SJCRH30 (cell line): ENCODE data around the gene ZNF675. TPM values are rescaled to one million over a fixed set of nuclear protein-coding genes. Genes with fewer than 3 reads are reported as not detected.
"Not testable (repeated sequence)": the region's sequence is repeated elsewhere in the genome, so short reads cannot be mapped to it uniquely, and the experiment has no call there.

Experiments
- DNase-seq, 2 experiments: peaks; one replicate each; pipeline ENCODE4 v3.0.0-alpha.2; 2015 to 2020
- H3K27ac ChIP-seq: fragments of 250-450 bp; sonication (Bioruptor Pico); 2 replicates; pipeline ENCODE4 v1.5.1; 2020; ENCODE audit warnings: mild to moderate bottlenecking, moderate library complexity
- H3K27me3 ChIP-seq: fragments of 250-450 bp; sonication (Bioruptor Pico); 2 replicates; pipeline ENCODE4 v1.5.1; 2020; ENCODE audit warnings: mild to moderate bottlenecking, moderate library complexity
- H3K36me3 ChIP-seq: fragments of 250-450 bp; sonication (Bioruptor Pico); 2 replicates; pipeline ENCODE4 v1.5.1; 2020; ENCODE audit warnings: mild to moderate bottlenecking, moderate library complexity
- H3K4me1 ChIP-seq: fragments of 250-450 bp; sonication (Bioruptor Pico); 2 replicates; pipeline ENCODE4 v1.5.1; 2020; ENCODE audit warnings: mild to moderate bottlenecking, moderate library complexity
- H3K4me3 ChIP-seq: fragments of 250-450 bp; sonication (Bioruptor Pico); 2 replicates; pipeline ENCODE4 v1.5.1; 2020; ENCODE audit warnings: mild to moderate bottlenecking, moderate library complexity
- H3K9me3 ChIP-seq: fragments of 250-450 bp; sonication (Bioruptor Pico); replicated peaks from 2 replicates; pipeline ENCODE4 v1.5.1; 2020; ENCODE audit warnings: mild to moderate bottlenecking, moderate library complexity
- total RNA-seq: library from RNA; depleted of rRNA; stranded (reverse); fragments of >200 nt; shearing (Covaris generic); gene quantifications from 2 replicates; pipeline ENCODE4 v1.2.3, GENCODE V29; 2014; rRNA removed

ZNF675 gene
- 21.2 and 25.0 TPM in 2 replicates for total RNA-seq

GRCh38 chr19:23686621-23687423, at the start of gene ZNF675:
Gene ZNF675 (minus strand): TSS chr19:23687212. CDS start chr19:23687033, 179 bp downstream.
- no peaks in the 10 kb centered on the region for H3K27me3 ChIP-seq
- peak; percentile 94 to 97 for DNase-seq
- peaks cover 7% of the 10 kb centered on the region; the same call in 1 of the 2 replicates for H3K9me3 ChIP-seq
- H3K4me3 ChIP-seq, result peak within 1 kb of the TSS; percentile 99
- peak within 1 kb of the TSS; percentile 98 for H3K27ac ChIP-seq
- H3K36me3 ChIP-seq, result peaks cover 32% of the 10 kb centered on the region
- H3K4me1 ChIP-seq, result 0 out of 2 replicates have a peak, but pooled peaks cover 6% of the 10 kb centered on the region

GRCh38 chr19:23730729-23731465, 43.9 kb upstream of the ZNF675 start:
- DNase-seq, H3K4me3 ChIP-seq, H3K9me3 ChIP-seq, H3K36me3 ChIP-seq, H3K27me3 ChIP-seq, H3K27ac ChIP-seq, H3K4me1 ChIP-seq: not testable (repeated sequence)

GRCh38 chr19:23724161-23724560, 37.1 kb upstream of the ZNF675 start:
- H3K27me3 ChIP-seq, H3K9me3 ChIP-seq, H3K4me1 ChIP-seq, H3K27ac ChIP-seq, H3K4me3 ChIP-seq, H3K36me3 ChIP-seq: not testable (repeated sequence)
- peak in 1 of 2 experiments; percentile 6 for DNase-seq

- Histone ChIP-seq H3K9me3 (no peaks in the 10 kb centered on the region), H3K4me1 (no peaks in the 10 kb centered on the region), H3K27me3 (no peaks in the 10 kb centered on the region), H3K27ac (no peak overlapping the region), H3K4me3 (no peak overlapping the region), H3K36me3 (no peaks in the 10 kb centered on the region)
- DNase-seq, result no peak
These were observed 31.8 kb upstream of the ZNF675 start for GRCh38 chr19:23718802-23719201.

GRCh38 chr19:23716792-23717191, 29.8 kb upstream of the ZNF675 start:
- DNase-seq, result no peak
- Histone ChIP-seq H3K4me3 (no peak overlapping the region), H3K9me3 (no peaks in the 10 kb centered on the region), H3K4me1 (no peaks in the 10 kb centered on the region), H3K36me3 (no peaks in the 10 kb centered on the region), H3K27ac (no peak overlapping the region), H3K27me3 (no peaks in the 10 kb centered on the region)

GRCh38 chr19:23709347-23709746, 22.3 kb upstream of the ZNF675 start:
- Histone ChIP-seq H3K27me3 (no peaks in the 10 kb centered on the region), H3K4me1 (no peaks in the 10 kb centered on the region), H3K36me3 (no peaks in the 10 kb centered on the region), H3K27ac (no peak overlapping the region), H3K4me3 (no peak overlapping the region), H3K9me3 (no peaks in the 10 kb centered on the region)
- no peak for DNase-seq

GRCh38 chr19:23706657-23707056, 19.6 kb upstream of the ZNF675 start:
- no peaks in the 10 kb centered on the region for H3K27me3 ChIP-seq
- H3K4me1 ChIP-seq, result no peaks in the 10 kb centered on the region
- DNase-seq, result no peak
- no peaks in the 10 kb centered on the region for H3K9me3 ChIP-seq
- H3K4me3 ChIP-seq, result no peak overlapping the region
- no peak overlapping the region for H3K27ac ChIP-seq
- H3K36me3 ChIP-seq, result no peaks in the 10 kb centered on the region

- H3K4me3 ChIP-seq, result peak overlapping the region; percentile 10; the same call in 1 of the 2 replicates
- no peaks in the 10 kb centered on the region for H3K4me1 ChIP-seq
- DNase-seq, result peak; percentile 13 to 38
- no peaks in the 10 kb centered on the region for H3K36me3 ChIP-seq
- H3K9me3 ChIP-seq, result no peaks in the 10 kb centered on the region
- H3K27me3 ChIP-seq, result no peaks in the 10 kb centered on the region
- no peak overlapping the region for H3K27ac ChIP-seq
These were observed 12.5 kb upstream of the ZNF675 start for GRCh38 chr19:23699521-23699860.

GRCh38 chr19:23698711-23699520, 11.9 kb upstream of the ZNF675 start:
- no peaks in the 10 kb centered on the region for H3K36me3 ChIP-seq
- peak; percentile 17 to 47 for DNase-seq
- peak overlapping the region; percentile 10; the same call in 1 of the 2 replicates for H3K4me3 ChIP-seq
- no peaks in the 10 kb centered on the region for H3K9me3 ChIP-seq
- no peaks in the 10 kb centered on the region for H3K27me3 ChIP-seq
- no peaks in the 10 kb centered on the region for H3K4me1 ChIP-seq
- no peak overlapping the region for H3K27ac ChIP-seq

GRCh38 chr19:23692937-23693336, 5.9 kb upstream of the ZNF675 start:
- DNase-seq, H3K4me3 ChIP-seq: not testable (repeated sequence)

GRCh38 chr19:23673132-23673531, 13.9 kb downstream of the ZNF675 start:
- Histone ChIP-seq H3K4me1 (no peaks in the 10 kb centered on the region), H3K36me3 (peaks cover 29% of the 10 kb centered on the region), H3K9me3 (peaks cover 24% of the 10 kb centered on the region), H3K27me3 (no peaks in the 10 kb centered on the region), H3K27ac (no peak overlapping the region), H3K4me3 (no peak overlapping the region)
- no peak for DNase-seq

More at GRCh38 chr19:23692937-23693336, 5.9 kb upstream of the ZNF675 start:
- not testable (repeated sequence) for H3K27ac ChIP-seq, H3K27me3 ChIP-seq, H3K4me1 ChIP-seq, H3K36me3 ChIP-seq, H3K9me3 ChIP-seq

GRCh38 chr19:23668606-23669005, 18.4 kb downstream of the ZNF675 start:
- H3K4me1 ChIP-seq, DNase-seq, H3K4me3 ChIP-seq, H3K27me3 ChIP-seq, H3K27ac ChIP-seq: not testable (repeated sequence)
- Histone ChIP-seq H3K36me3 (peaks cover 28% of the 10 kb centered on the region), H3K9me3 (peaks cover 27% of the 10 kb centered on the region)

GRCh38 chr19:23665651-23666410, 21.2 kb downstream of the ZNF675 start:
- Histone ChIP-seq H3K36me3 (peaks cover 43% of the 10 kb centered on the region), H3K27ac (no peak overlapping the region)
- no peak for DNase-seq

GRCh38 chr19:23649817-23650216, 37.2 kb downstream of the ZNF675 start:
- not testable (repeated sequence) for H3K27me3 ChIP-seq, H3K4me3 ChIP-seq, H3K4me1 ChIP-seq, H3K27ac ChIP-seq, DNase-seq
- H3K36me3 ChIP-seq, result peaks cover 31% of the 10 kb centered on the region
- peaks cover 20% of the 10 kb centered on the region for H3K9me3 ChIP-seq

More at GRCh38 chr19:23665651-23666410, 21.2 kb downstream of the ZNF675 start:
- Histone ChIP-seq H3K27me3 (no peaks in the 10 kb centered on the region), H3K4me1 (no peaks in the 10 kb centered on the region), H3K9me3 (peaks cover 7% of the 10 kb centered on the region; the same call in 1 of the 2 replicates), H3K4me3 (no peak overlapping the region)
